WTC11 (cell line): Measurements from ENCODE around the gene PRPSAP1.

Source experiments
- FOXK1 ChIP-seq: sonication (generic); formaldehyde crosslinking; IDR thresholded peaks from 2 replicates; pipeline ENCODE4 v1.8.0; 2022; ENCODE audit warnings: mild to moderate bottlenecking, moderate library complexity, missing genetic modification reagents
- HMGXB4 ChIP-seq: sonication (generic); formaldehyde crosslinking; IDR thresholded peaks from 2 replicates; pipeline ENCODE4 v1.8.1; 2023; ENCODE audit warnings: mild to moderate bottlenecking, moderate library complexity, missing genetic modification reagents
- TF ChIP-seq, protein P1 (sequence below): fragments of 200-600 bp; IDR thresholded peaks from 2 replicates; pipeline ENCODE4 v1.8.0; 2022; ENCODE audit warnings: antibody characterized with exemption

DNA sequence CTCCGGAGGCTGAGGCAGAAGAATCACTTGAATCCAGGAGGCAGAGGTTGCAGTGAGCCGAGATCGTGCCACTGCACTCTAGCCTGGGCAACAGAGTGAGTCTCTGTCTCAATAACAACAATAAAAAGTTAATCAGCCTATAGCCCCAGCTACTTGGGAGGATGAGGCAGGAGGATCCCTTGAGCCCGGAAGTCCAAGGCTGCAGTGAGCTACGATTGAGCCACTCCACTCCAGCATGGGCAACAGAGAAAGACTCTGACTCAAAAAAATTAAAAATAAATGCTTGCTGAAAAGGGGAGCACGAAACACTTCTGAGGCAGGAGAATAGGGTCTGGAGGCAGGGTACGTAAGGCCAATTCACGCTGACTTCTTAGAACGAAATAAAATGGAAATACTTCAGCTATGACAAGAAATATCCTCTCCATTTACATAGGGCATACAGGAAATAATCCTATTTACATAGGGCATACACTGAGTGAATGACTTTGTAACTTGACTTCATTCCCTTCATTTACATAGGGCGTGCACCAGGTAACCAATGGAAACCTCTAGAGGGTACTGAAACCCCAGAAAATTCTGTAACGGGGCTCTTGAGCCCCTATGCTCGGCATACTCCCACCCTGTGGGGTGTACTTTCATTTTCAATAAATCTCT lies 3.2 kb upstream of the PRPSAP1 start:
- TF ChIP-seq, protein P1, sequence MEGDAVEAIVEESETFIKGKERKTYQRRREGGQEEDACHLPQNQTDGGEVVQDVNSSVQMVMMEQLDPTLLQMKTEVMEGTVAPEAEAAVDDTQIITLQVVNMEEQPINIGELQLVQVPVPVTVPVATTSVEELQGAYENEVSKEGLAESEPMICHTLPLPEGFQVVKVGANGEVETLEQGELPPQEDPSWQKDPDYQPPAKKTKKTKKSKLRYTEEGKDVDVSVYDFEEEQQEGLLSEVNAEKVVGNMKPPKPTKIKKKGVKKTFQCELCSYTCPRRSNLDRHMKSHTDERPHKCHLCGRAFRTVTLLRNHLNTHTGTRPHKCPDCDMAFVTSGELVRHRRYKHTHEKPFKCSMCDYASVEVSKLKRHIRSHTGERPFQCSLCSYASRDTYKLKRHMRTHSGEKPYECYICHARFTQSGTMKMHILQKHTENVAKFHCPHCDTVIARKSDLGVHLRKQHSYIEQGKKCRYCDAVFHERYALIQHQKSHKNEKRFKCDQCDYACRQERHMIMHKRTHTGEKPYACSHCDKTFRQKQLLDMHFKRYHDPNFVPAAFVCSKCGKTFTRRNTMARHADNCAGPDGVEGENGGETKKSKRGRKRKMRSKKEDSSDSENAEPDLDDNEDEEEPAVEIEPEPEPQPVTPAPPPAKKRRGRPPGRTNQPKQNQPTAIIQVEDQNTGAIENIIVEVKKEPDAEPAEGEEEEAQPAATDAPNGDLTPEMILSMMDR, result no peak
- TF ChIP-seq HMGXB4 (CRISPR knock-in tag), result no peak
- TF ChIP-seq FOXK1 (CRISPR knock-in tag), result no peak
